Activated naive CD8-positive, alpha-beta T cell treated with anti-CD3 and anti-CD28 coated beads, Interleukin-2, amount 50 U/mL, for 24 hours (primary cell): Measurements from ENCODE around the gene CCS.
"Not testable (repeated sequence)": the region's sequence is repeated elsewhere in the genome, so short reads cannot be mapped to it uniquely, and the experiment has no call there.

Source experiments
- ATAC-seq: fragments of 150-1000 bp; cut with Tn5 transposase; one replicate; pipeline ENCODE4 v1.10.0; 2021
- DNase-seq: peaks from one replicate; pipeline ENCODE4 v3.0.0; 2021
- H3K27ac Mint-ChIP-seq: one replicate; pipeline ENCODE4 v1.8.0; 2021; ENCODE audit warnings: mild to moderate bottlenecking, mixed read lengths
- H3K27me3 Mint-ChIP-seq: one replicate; pipeline ENCODE4 v1.8.0; 2021; ENCODE audit warnings: mixed read lengths
- H3K36me3 Mint-ChIP-seq: one replicate; pipeline ENCODE4 v1.8.0; 2021; ENCODE audit warnings: low read depth, mixed read lengths
- H3K4me1 Mint-ChIP-seq: one replicate; pipeline ENCODE4 v1.8.0; 2021; ENCODE audit warnings: mixed read lengths
- H3K4me3 Mint-ChIP-seq: one replicate; pipeline ENCODE4 v1.8.0; 2021; ENCODE audit warnings: mild to moderate bottlenecking, moderate library complexity, mixed read lengths
- H3K9me3 Mint-ChIP-seq: one replicate; pipeline ENCODE4 v1.8.0; 2021; ENCODE audit warnings: mixed read lengths

CCS gene, protein sequence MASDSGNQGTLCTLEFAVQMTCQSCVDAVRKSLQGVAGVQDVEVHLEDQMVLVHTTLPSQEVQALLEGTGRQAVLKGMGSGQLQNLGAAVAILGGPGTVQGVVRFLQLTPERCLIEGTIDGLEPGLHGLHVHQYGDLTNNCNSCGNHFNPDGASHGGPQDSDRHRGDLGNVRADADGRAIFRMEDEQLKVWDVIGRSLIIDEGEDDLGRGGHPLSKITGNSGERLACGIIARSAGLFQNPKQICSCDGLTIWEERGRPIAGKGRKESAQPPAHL

DNA sequence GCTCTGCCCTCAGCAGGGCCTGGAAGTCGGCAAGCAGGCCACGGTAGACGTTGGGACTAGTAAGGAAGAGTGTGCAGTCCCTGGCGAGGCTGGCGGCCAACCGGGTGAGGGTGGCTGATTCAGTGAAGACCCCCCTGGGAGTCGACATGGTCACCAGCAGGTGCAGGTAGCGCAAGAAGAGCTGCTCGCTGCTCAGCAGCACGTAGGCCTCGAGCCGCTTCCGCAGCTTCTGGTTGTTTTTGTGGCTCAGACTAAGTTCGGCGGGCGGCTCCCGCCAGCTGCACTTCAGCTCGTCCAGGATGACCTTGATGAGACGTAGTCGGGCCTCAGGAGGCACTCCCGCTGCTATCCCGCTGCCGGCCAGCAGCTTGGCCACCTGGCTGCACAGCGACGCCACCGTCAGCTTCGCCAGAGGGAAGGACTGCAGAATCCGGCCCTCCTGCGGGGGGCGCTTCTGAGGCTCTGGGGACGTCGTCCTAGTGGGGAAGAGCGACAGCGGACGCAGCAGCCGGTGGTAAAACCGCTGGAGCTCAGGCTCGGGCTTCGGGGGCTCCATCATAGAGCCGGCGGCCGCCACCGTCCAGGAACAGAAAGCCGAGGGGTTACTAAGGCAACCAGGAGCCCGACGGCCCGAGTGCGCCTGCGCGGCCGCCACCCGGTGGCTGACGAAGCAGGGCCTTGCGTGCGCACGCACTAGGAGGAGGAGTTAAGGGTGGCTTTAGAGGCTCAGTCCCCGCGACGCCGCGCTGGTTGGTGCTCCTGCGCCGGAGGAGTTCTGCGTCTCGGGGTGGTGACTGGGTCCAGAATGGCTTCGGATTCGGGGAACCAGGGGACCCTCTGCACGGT is at the start of gene CCS, which contains the start of gene CCDC87:
CCS (plus strand) TSS at position 729 of the 846 bp plus-strand sequence; CDS start at position 806, 77 bp downstream.
CCDC87 (minus strand) TSS at position 607 of the 846 bp plus-strand sequence; CDS start at position 559, 48 bp downstream.
- DNase-seq = peak; percentile 99
- Mint-ChIP-seq H3K27ac (peak within 1 kb of the TSS; percentile 93), H3K36me3 (peaks cover 1% of the 10 kb centered on the region), H3K27me3 (no peaks in the 10 kb centered on the region), H3K9me3 (no peaks in the 10 kb centered on the region), H3K4me1 (peaks cover 30% of the 10 kb centered on the region), H3K4me3 (peak within 1 kb of the TSS; percentile 93)
- ATAC-seq = peak; percentile 98

DNA sequence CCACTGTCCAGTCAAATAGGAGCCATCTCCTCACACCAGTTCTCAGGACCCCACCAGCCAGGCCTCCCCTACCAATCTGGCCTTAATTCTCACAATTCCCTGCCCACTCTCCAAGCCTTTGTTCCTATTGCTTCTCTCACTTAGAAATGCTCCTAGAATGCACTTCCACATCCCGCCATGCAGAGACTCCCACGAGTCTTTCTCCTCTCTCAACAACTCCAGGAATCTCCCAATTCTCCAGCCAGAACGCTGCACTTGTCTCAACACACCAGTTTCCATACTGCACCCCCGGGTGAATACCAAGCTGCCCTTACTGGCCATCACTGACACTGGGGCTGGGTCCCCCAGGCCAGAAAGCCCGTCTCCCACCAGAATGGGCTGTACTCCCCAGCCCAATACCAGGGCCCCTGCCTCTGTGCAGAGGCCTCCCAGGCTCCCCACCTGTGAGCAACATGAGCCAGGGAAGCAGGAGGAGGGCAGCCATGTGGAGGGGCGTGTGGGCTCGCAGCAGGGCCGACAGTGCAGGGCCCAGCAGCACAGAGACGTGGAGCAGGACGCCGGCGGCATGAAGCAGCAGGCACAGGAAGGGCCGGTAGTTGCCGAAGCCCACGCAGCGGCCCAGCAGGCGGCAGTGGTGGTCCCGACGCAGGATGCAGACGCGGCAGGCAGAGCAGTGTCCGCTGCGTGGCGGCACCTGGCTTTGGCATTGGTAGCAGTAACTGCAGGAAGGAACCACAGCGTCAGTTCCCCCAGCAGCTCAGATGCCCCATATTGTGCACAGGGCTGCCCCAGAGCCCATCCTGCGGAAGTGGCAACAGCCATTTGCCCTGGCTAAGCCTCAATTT is 49.5 kb upstream of the CCS start:
- H3K36me3 Mint-ChIP-seq = peaks cover 4% of the 10 kb centered on the region
- peak overlapping the region; percentile 63 for H3K27ac Mint-ChIP-seq
- H3K27me3 Mint-ChIP-seq = no peaks in the 10 kb centered on the region
- ATAC-seq (peak; percentile 39), DNase-seq (peak; percentile 71)
- peaks cover 23% of the 10 kb centered on the region for H3K4me1 Mint-ChIP-seq
- peak overlapping the region; percentile 71 for H3K4me3 Mint-ChIP-seq
- H3K9me3 Mint-ChIP-seq = no peaks in the 10 kb centered on the region

DNA sequence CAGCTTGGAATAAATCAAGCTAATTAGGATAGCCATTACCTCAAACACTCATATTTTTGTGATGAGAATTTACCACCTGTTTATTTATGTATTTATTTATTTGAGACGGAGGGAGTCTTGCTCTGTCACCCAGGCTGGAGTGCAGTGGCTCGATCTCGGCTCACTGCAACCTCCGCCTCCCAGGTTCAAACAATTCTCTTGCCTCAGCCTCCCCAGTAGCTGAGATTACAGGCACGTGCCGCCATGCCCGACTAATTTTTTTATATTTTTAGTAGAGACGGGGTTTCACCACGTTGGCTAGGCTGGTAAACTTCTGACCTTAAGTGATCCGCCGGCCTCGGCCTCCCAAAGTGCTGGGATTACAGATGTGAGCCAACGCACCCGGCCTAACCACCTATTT is 48.0 kb upstream of the CCS start:
- H3K27me3 Mint-ChIP-seq, DNase-seq, H3K9me3 Mint-ChIP-seq, H3K36me3 Mint-ChIP-seq, ATAC-seq: not testable (repeated sequence)
- Mint-ChIP-seq H3K4me1 (peaks cover 23% of the 10 kb centered on the region), H3K4me3 (peak overlapping the region; percentile 88), H3K27ac (peak overlapping the region; percentile 86)

DNA sequence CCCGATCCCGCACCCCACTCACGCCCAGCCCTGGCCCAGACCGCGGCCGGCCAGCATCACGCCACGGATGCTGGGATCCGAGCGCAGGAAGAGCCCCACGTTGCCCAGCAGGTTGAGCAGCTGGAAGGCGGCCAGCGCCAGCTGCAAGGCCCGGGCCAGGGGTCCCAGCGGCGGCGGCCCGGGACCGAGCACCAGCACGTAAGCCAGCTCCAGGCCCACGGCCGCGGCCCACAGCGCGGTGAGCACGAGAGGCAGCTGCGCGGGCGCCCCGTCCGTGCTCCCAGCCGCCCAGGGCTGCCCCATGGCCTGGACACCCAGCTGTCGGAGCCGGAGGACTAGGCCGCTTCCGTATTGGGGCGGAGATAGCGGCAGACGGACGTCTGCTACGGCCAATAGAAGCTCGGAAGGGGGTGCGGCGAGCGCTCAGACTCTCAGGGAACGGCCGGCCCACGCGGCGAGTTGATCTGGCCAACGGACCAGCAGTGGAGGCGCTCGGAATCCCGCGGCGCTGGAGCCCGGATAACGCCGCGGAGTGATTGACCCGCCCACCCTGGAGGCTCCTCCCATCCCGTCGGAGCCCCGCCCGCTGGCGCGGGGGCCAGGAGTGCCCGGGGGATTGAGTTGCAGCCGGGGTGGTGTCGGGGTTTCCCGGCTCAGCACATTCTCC is 47.2 kb upstream of the CCS start, which contains the start of gene ZDHHC24:
ZDHHC24 (minus strand) TSS at position 348 of the 667 bp plus-strand sequence; CDS start at position 303, 45 bp downstream.
- Mint-ChIP-seq H3K27ac (peak within 1 kb of the TSS; percentile 86), H3K36me3 (peaks cover 4% of the 10 kb centered on the region), H3K27me3 (no peaks in the 10 kb centered on the region), H3K4me1 (peaks cover 23% of the 10 kb centered on the region), H3K9me3 (no peaks in the 10 kb centered on the region), H3K4me3 (peak within 1 kb of the TSS; percentile 88)
- DNase-seq = peak; percentile 94
- ATAC-seq = peak; percentile 96

DNA sequence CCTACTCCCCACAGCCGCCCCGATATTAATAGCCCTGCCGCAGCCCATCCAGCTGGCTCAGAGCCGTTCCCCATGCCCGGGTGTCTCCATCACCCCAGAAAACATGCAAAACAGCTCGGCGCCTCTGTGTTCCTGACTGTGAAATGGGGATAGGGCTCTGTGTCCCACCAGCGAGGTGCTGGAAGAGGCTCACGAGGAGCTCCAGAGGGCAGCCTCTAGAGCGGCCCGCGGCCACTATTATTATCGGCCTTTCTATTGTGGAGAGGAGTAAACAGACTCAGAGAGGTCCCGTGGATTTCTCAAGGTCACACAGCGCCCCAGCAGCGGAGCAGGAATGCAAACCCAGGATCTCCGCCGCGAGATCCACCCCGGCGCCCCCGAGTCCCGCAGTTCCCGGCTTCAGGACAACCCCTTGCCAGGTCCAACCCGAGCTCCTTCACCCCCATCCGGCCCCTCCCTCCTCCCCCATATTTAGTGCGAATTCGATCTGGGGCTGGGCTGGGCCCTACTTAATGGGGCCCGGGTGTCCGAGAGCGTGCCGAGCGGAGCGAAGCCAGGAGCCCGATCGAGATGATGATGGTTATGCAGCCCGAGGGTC is 46.5 kb upstream of the CCS start, which contains the start of gene ACTN3:
ACTN3 (plus strand) TSS at position 536 of the 598 bp plus-strand sequence; CDS start at position 571, 35 bp downstream.
- H3K27ac Mint-ChIP-seq = peak within 1 kb of the TSS; percentile 69
- H3K4me3 Mint-ChIP-seq = peak within 1 kb of the TSS; percentile 88
- H3K27me3 Mint-ChIP-seq = no peaks in the 10 kb centered on the region
- H3K4me1 Mint-ChIP-seq = peaks cover 23% of the 10 kb centered on the region
- H3K36me3 Mint-ChIP-seq = peaks cover 4% of the 10 kb centered on the region
- ATAC-seq = no peak
- peak; percentile 22 for DNase-seq
- no peaks in the 10 kb centered on the region for H3K9me3 Mint-ChIP-seq

DNA sequence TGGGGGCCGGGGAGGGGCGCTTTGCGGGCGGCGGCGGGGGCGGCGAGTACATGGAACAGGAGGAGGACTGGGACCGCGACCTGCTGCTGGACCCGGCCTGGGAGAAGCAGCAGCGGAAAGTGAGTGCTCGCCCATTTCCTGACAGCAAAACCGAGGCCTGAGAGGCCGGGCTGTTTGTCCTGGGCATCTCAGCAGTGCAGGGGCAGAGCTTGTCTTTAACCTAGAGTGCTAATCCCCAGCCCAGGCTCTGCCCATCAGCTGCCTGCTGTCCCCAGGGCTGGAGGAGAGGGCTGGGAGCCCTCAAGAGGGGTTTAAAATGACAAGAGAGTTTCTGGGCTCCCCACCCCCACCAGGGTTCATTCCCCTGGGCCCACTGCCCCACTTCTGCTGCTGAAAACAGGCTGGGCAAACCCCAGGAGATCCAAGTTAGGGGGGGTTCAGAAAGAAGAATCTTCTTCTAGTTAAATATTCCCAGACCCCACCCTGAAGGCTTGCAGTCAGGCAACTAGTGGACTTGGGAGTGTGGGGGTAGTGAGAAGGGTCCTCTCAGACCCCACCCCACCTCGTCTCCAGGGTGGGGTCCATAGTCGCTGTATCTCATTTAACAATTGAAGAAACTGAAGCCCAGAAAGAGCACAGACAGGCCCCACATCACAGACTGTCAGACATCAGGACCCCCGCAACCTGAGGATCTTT is 45.9 kb upstream of the CCS start:
- H3K4me1 Mint-ChIP-seq = peaks cover 23% of the 10 kb centered on the region
- H3K27me3 Mint-ChIP-seq = no peaks in the 10 kb centered on the region
- H3K27ac Mint-ChIP-seq = no peak overlapping the region
- H3K36me3 Mint-ChIP-seq = no peaks in the 10 kb centered on the region
- no peaks in the 10 kb centered on the region for H3K9me3 Mint-ChIP-seq
- ATAC-seq (no peak), DNase-seq (no peak)
- peak overlapping the region; percentile 88 for H3K4me3 Mint-ChIP-seq

DNA sequence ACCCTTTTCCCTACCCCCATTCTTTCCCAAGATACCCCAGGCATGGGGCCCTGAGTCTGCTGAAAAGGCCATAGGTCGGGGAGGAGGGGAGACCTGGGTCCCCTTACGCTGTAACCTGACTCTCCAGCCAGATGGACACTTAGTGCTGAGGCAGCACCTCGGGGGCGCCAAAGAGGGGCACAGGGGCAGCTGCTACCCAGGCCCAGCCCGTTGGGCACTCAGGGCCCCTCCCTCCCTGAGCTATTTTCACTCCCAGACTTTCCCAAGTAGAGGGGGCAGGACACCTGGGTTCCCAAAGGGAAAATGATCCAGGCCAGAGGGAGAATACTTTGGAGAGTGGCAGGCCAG is 45.3 kb upstream of the CCS start:
- Mint-ChIP-seq H3K9me3 (no peaks in the 10 kb centered on the region), H3K4me3 (no peak overlapping the region), H3K36me3 (no peaks in the 10 kb centered on the region), H3K27me3 (no peaks in the 10 kb centered on the region), H3K4me1 (peaks cover 20% of the 10 kb centered on the region), H3K27ac (no peak overlapping the region)
- DNase-seq = no peak
- ATAC-seq = no peak

DNA sequence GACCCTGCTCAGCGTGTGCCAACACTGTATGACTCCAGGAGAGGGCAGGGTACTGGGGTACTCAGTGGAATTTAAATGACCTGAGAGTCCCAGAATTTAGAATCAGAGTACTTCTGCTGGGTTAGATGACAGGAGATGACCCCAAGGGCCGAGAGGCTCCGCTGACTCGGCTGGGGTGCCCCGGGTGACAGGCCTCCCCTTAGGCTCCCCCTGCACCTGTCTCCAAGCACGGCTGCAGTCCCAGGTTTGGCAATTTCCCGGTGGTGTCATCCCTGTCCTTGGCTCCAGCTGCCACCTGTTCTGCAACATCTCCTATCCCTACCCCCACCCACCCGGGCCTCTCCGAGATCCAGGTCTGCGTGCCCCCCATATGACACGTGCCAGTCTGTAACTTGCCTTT is 44.9 kb upstream of the CCS start:
- peaks cover 19% of the 10 kb centered on the region for H3K4me1 Mint-ChIP-seq
- no peaks in the 10 kb centered on the region for H3K27me3 Mint-ChIP-seq
- H3K4me3 Mint-ChIP-seq = no peak overlapping the region
- no peak for DNase-seq
- no peak overlapping the region for H3K27ac Mint-ChIP-seq
- ATAC-seq = no peak
- no peaks in the 10 kb centered on the region for H3K36me3 Mint-ChIP-seq
- H3K9me3 Mint-ChIP-seq = no peaks in the 10 kb centered on the region

DNA sequence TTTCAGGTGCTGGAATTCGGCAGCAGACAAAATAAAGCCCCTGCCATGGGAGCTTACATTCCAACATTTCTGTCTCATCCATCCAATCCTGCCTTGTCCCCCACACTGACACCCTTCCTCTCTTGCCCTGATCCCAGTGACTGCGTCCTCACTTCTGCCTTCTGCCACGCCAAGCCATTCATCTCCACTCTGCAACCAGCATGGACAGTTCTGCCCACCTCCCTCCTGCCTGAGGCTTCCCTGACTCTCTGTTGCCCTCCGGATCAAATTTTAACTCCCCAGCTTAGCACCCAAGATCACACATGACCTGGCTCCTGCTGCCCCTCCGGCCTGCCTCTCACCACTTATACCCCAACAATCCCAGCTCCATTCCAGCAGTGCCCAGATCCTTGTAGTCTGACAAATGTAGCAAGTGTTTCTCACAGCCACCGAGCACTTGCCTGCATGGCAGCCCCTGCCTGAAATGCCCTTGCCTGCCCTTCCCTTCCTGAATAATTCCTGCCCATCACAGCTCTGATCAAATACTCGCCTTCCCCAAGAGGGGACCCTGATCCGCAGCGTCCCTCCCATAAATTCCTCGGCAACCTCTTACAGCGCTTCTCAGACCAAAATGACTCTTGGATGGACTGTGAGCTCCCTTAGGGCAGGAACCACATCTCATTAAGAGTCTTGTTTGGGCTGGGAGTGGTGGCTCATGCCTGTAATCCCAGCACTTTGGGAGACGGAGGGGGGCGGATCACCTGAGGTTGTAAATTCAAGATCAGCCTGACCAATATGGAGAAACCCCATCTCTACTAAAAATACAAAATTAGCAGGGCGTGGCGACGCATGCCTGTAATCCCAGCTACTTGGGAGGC is 44.0 kb upstream of the CCS start:
- DNase-seq (no peak), ATAC-seq (no peak)
- no peaks in the 10 kb centered on the region for H3K9me3 Mint-ChIP-seq
- no peak overlapping the region for H3K4me3 Mint-ChIP-seq
- peaks cover 11% of the 10 kb centered on the region for H3K4me1 Mint-ChIP-seq
- no peaks in the 10 kb centered on the region for H3K36me3 Mint-ChIP-seq
- H3K27me3 Mint-ChIP-seq = no peaks in the 10 kb centered on the region
- no peak overlapping the region for H3K27ac Mint-ChIP-seq

DNA sequence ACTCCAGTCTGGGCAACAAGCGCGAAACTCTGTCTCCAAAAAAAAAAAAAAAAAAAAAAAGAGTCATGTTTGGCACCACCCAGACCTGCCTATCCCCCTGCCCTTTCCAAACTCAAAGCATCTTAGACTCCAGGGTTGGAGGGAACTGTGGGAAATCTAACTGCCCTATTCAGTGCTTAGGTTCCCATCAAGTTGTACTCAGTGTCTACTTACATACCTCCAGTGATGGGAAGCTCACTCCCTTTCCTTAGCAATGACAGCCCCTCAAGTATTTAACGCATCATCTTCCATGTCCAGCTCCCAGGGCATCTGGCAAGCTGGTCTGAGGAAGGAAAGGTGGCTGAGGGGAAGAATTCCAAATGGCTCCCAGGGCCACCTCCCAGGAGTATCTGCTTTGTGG is 43.3 kb upstream of the CCS start:
- H3K27me3 Mint-ChIP-seq = no peaks in the 10 kb centered on the region
- ATAC-seq (no peak), DNase-seq (no peak)

DNA sequence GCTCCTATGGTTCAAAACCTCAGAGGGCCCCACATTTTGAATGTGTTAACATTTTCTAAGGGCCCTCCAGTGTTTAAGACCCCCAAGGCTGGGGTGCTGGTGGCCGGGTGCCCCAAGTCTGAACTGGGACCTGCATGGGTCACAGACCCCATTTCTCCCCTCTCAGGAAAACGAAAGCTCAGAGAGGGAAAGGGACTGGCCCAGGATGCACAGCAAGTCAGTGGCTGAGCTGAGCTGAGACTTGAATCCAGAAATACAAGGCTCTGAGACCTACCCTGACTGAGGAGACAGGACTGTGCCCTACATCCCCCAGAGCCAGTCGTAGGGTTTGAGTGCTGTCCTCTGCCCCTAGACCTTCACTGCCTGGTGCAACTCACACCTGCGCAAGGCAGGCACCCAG is 42.1 kb upstream of the CCS start:
- no peak overlapping the region for H3K27ac Mint-ChIP-seq
- no peak for ATAC-seq
- no peak for DNase-seq
- H3K9me3 Mint-ChIP-seq = no peaks in the 10 kb centered on the region
- H3K4me1 Mint-ChIP-seq = peaks cover 2% of the 10 kb centered on the region
- no peaks in the 10 kb centered on the region for H3K36me3 Mint-ChIP-seq
- H3K27me3 Mint-ChIP-seq = no peaks in the 10 kb centered on the region
- H3K4me3 Mint-ChIP-seq = no peak overlapping the region

More for the DNA sequence above, 43.3 kb upstream of the CCS start:
- Mint-ChIP-seq H3K4me3 (no peak overlapping the region), H3K36me3 (no peaks in the 10 kb centered on the region), H3K27ac (no peak overlapping the region), H3K4me1 (peaks cover 6% of the 10 kb centered on the region), H3K9me3 (no peaks in the 10 kb centered on the region)

DNA sequence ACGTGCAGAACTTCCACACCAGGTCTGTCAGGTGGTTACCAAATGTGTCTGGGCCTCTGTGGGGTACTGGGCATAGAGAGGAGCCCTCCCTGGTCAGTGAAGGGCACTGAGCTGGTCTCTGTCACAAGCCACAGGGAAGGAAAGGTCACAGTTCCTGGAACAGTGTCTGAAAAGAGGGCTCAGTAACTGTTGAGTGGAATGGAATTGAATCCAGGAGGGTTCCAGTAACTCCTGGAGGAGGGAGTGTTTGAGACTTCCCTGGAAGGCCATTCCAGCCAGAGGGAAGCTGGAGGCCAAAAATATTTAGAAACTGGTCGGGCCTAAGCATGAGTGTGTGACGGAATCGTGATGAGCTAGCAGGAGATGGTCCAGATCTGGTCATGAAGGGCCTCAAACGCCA is 38.4 kb upstream of the CCS start:
- ATAC-seq = no peak
- Mint-ChIP-seq H3K36me3 (no peaks in the 10 kb centered on the region), H3K27ac (no peak overlapping the region), H3K4me3 (no peak overlapping the region), H3K9me3 (no peaks in the 10 kb centered on the region), H3K27me3 (peaks cover 20% of the 10 kb centered on the region), H3K4me1 (peaks cover 6% of the 10 kb centered on the region)
- no peak for DNase-seq
